Astrocyte (in vitro differentiated cells and primary cell): Measurements from ENCODE around the gene DOCK2. TPM values are rescaled to one million over a fixed set of nuclear protein-coding genes. Genes with fewer than 3 reads are reported as not detected.

Experiments
- DNase-seq: peaks from one replicate; pipeline ENCODE4 v3.0.0-alpha.2; 2010; ENCODE audit warnings: low read depth
- FAIRE-seq: peaks from 2 replicates; lab custom pipeline; 2011; peaks lifted over from hg19 to GRCh38; lab: Jason Lieb, UNC
- H2AFZ ChIP-seq: 2 replicates; pipeline ENCODE4 v1.6.0; 2012; ENCODE audit warnings: low read depth, low read length, inconsistent platforms
- H3K27ac ChIP-seq: 2 replicates; pipeline ENCODE4 v1.5.1; 2011; ENCODE audit warnings: low read depth, low read length, inconsistent platforms
- H3K27me3 ChIP-seq: 2 replicates; pipeline ENCODE4 v1.6.0; 2011; ENCODE audit warnings: low read length, inconsistent platforms; ENCODE audit not compliant: insufficient read depth
- H3K36me3 ChIP-seq: 2 replicates; pipeline ENCODE4 v1.5.1; 2011; ENCODE audit warnings: low read length, inconsistent platforms; ENCODE audit not compliant: insufficient read depth
- H3K4me1 ChIP-seq: 2 replicates; pipeline ENCODE4 v1.5.1; 2011; ENCODE audit warnings: low read length, inconsistent platforms; ENCODE audit not compliant: insufficient read depth
- H3K4me2 ChIP-seq: 2 replicates; pipeline ENCODE4 v1.6.0; 2012; ENCODE audit warnings: low read length, inconsistent platforms
- H3K4me3 ChIP-seq: 2 replicates; pipeline ENCODE4 v1.5.1; 2011; ENCODE audit warnings: low read depth, mild to moderate bottlenecking, low read length, inconsistent platforms; ENCODE audit not compliant: insufficient read depth
- H3K79me2 ChIP-seq: 2 replicates; pipeline ENCODE4 v1.6.0; 2012; ENCODE audit warnings: mild to moderate bottlenecking, low read length, inconsistent platforms; ENCODE audit not compliant: insufficient read depth
- H3K9ac ChIP-seq: 2 replicates; pipeline ENCODE4 v1.6.0; 2012; ENCODE audit warnings: mild to moderate bottlenecking, low read length, inconsistent platforms
- H3K9me3 ChIP-seq: 2 replicates; pipeline ENCODE4 v1.5.1; 2012; ENCODE audit warnings: low read depth, mild to moderate bottlenecking, low read length, inconsistent platforms; ENCODE audit not compliant: insufficient read depth
- H4K20me1 ChIP-seq: 2 replicates; pipeline ENCODE4 v1.6.0; 2012; ENCODE audit warnings: low read length, inconsistent platforms; ENCODE audit not compliant: insufficient read depth
- H3K27ac Mint-ChIP-seq: one replicate; pipeline ENCODE4 v1.8.0; 2021; ENCODE audit warnings: mild to moderate bottlenecking, mixed read lengths; ENCODE audit not compliant: unreplicated experiment
- H3K27me3 Mint-ChIP-seq: one replicate; pipeline ENCODE4 v1.8.0; 2021; ENCODE audit warnings: low read depth, mixed read lengths; ENCODE audit not compliant: unreplicated experiment
- H3K36me3 Mint-ChIP-seq: one replicate; pipeline ENCODE4 v1.8.0; 2021; ENCODE audit warnings: low read depth, mixed read lengths; ENCODE audit not compliant: unreplicated experiment
- H3K4me1 Mint-ChIP-seq: one replicate; pipeline ENCODE4 v1.8.0; 2021; ENCODE audit warnings: low read depth, mixed read lengths; ENCODE audit not compliant: unreplicated experiment
- H3K4me3 Mint-ChIP-seq: one replicate; pipeline ENCODE4 v1.8.0; 2021; ENCODE audit warnings: mild to moderate bottlenecking, moderate library complexity, mixed read lengths; ENCODE audit not compliant: unreplicated experiment
- H3K9me3 Mint-ChIP-seq: one replicate; pipeline ENCODE4 v1.8.0; 2021; ENCODE audit warnings: mild to moderate bottlenecking, mixed read lengths; ENCODE audit not compliant: unreplicated experiment
- CTCF ChIP-seq: IDR thresholded peaks from 2 replicates; pipeline ENCODE4 v1.5.1; 2011; ENCODE audit warnings: low read depth, mild to moderate bottlenecking, inconsistent platforms, low read length, moderate library complexity; ENCODE audit not compliant: insufficient read depth
- EZH2 ChIP-seq: IDR thresholded peaks from 2 replicates; pipeline ENCODE4 v1.6.1; 2012; ENCODE audit warnings: mild to moderate bottlenecking, low read length, inconsistent platforms; ENCODE audit not compliant: insufficient read depth
- total RNA-seq: library from RNA; stranded (reverse); gene quantifications from 2 replicates; pipeline ENCODE4 v1.2.1, GENCODE V29; 2021

The DOCK2 gene
- total RNA-seq, 1 donor from 2014 or later, result 0.66 TPM

GRCh38 chr5:169695025-169695625, 58.0 kb downstream of the DOCK2 start:
- peaks cover 4% of the 10 kb centered on the region for H3K9me3 Mint-ChIP-seq
- no peaks in the 10 kb centered on the region for H3K36me3 Mint-ChIP-seq
- no peaks in the 10 kb centered on the region for H3K27me3 Mint-ChIP-seq
- no peaks in the 10 kb centered on the region for H3K9me3 ChIP-seq
- no peak overlapping the region for H3K4me3 Mint-ChIP-seq
- no peaks in the 10 kb centered on the region for H3K27me3 ChIP-seq
- peak overlapping the region; percentile 83 for H3K9ac ChIP-seq
- no peak overlapping the region for H3K4me3 ChIP-seq
- H3K27ac Mint-ChIP-seq, result peak overlapping the region; percentile 28
- peaks cover 30% of the 10 kb centered on the region for H3K4me1 ChIP-seq
- DNase-seq, result no peak
- no peaks in the 10 kb centered on the region for H4K20me1 ChIP-seq
- peaks cover 35% of the 10 kb centered on the region for H3K4me1 Mint-ChIP-seq
- no peak for TF ChIP-seq EZH2
- TF ChIP-seq CTCF, result no peak
- H2AFZ ChIP-seq, result peak overlapping the region; percentile 19
- H3K36me3 ChIP-seq, result no peaks in the 10 kb centered on the region
- H3K27ac ChIP-seq, result peak overlapping the region; percentile 99
- H3K4me2 ChIP-seq, result peak overlapping the region; percentile 79
- peak; percentile 17 for FAIRE-seq
- H3K79me2 ChIP-seq, result no peaks in the 10 kb centered on the region

- H3K4me1 ChIP-seq, result peaks cover 30% of the 10 kb centered on the region
- H3K4me1 Mint-ChIP-seq, result peaks cover 35% of the 10 kb centered on the region
- no peaks in the 10 kb centered on the region for H3K36me3 Mint-ChIP-seq
- H2AFZ ChIP-seq, result no peak overlapping the region
- H3K27ac ChIP-seq, result peak overlapping the region; percentile 99
- TF ChIP-seq CTCF (no peak), EZH2 (no peak)
- H3K9me3 Mint-ChIP-seq, result no peaks in the 10 kb centered on the region
- peak overlapping the region; percentile 83 for H3K9ac ChIP-seq
- H3K79me2 ChIP-seq, result no peaks in the 10 kb centered on the region
- H3K9me3 ChIP-seq, result no peaks in the 10 kb centered on the region
- H4K20me1 ChIP-seq, result no peaks in the 10 kb centered on the region
- no peaks in the 10 kb centered on the region for H3K36me3 ChIP-seq
- peak overlapping the region; percentile 90 for H3K27ac Mint-ChIP-seq
- H3K27me3 Mint-ChIP-seq, result no peaks in the 10 kb centered on the region
- DNase-seq (peak; percentile 99), FAIRE-seq (peak; percentile 98)
- H3K4me3 Mint-ChIP-seq, result no peak overlapping the region
- H3K4me2 ChIP-seq, result peak overlapping the region; percentile 79
- no peak overlapping the region for H3K4me3 ChIP-seq
- H3K27me3 ChIP-seq, result no peaks in the 10 kb centered on the region
Measured at GRCh38 chr5:169695919-169696490, 58.9 kb downstream of the DOCK2 start.
